ENCODE measurements around the gene SLC4A9. TPM values are rescaled to one million over a fixed set of nuclear protein-coding genes. Genes with fewer than 3 reads are reported as not detected.

Gene SLC4A9
- total RNA-seq, 1 donor from 2014 or later: not detected

GRCh38 chr5:140356853-140357725 lies 2.9 kb upstream of the SLC4A9 start:
- TF ChIP-seq CTCF (IDR thresholded peaks at IDR 0.05): no peak
- ChIA-PET CTCF (interaction anchor here (1.5 kb wide), 1 partner anchor 11 kb away, joined by 3 read pairs; no protein-coding TSS in a partner anchor), POLR2A (no interaction called here)
- Mint-ChIP-seq H3K4me1 (peaks cover 9% of the 10 kb centered on the region), H3K36me3 (ENCODE audit: low read depth) (no peaks in the 10 kb centered on the region), H3K4me3 (peak overlapping the region; percentile 44), H3K27ac (no peak overlapping the region), H3K27me3 (peaks cover 3% of the 10 kb centered on the region), H3K9me3 (no peaks in the 10 kb centered on the region)
- DNase-seq: no peak
- intact Hi-C loops (cut with micrococcal nuclease): loop anchor here (2.0 kb wide), 1 partner anchor 112 kb away; no protein-coding TSS in a partner anchor
- ATAC-seq (ENCODE audit: low read depth): peak; percentile 18

- CTCF ChIA-PET: interaction anchor here (2.4 kb wide), 1 partner anchor 113 kb away, joined by 17 read pairs; no protein-coding TSS in a partner anchor
- TF ChIP-seq CTCF (IDR thresholded peaks at IDR 0.05): no peak
- Mint-ChIP-seq H3K27ac (no peak overlapping the region), H3K4me1 (peaks cover 9% of the 10 kb centered on the region), H3K4me3 (peak overlapping the region; percentile 44), H3K27me3 (peaks cover 3% of the 10 kb centered on the region), H3K36me3 (ENCODE audit: low read depth) (no peaks in the 10 kb centered on the region), H3K9me3 (no peaks in the 10 kb centered on the region)
- intact Hi-C loops (cut with micrococcal nuclease): loop anchor here (2.0 kb wide), 1 partner anchor 113 kb away; no protein-coding TSS in a partner anchor
- ATAC-seq (ENCODE audit: low read depth) (peak; percentile 99), DNase-seq (peak; percentile 60)
- POLR2A ChIA-PET: no interaction called here
Observed at GRCh38 chr5:140357726-140358093, 2.3 kb upstream of the SLC4A9 start.

GRCh38 chr5:140358738-140359310 lies 1.2 kb upstream of the SLC4A9 start:
- intact Hi-C loops (cut with micrococcal nuclease): no loop called here
- ChIA-PET CTCF (interaction anchor here (0.6 to 2.4 kb wide), 9 partner anchors 8 to 361 kb away, joined by 3 to 17 read pairs (median 4); partner anchors contain the start of gene HBEGF), POLR2A (no interaction called here)
- Mint-ChIP-seq H3K9me3 (no peaks in the 10 kb centered on the region), H3K4me1 (peaks cover 15% of the 10 kb centered on the region), H3K4me3 (no peak overlapping the region), H3K27me3 (peaks cover 3% of the 10 kb centered on the region), H3K27ac (no peak overlapping the region), H3K36me3 (ENCODE audit: low read depth) (no peaks in the 10 kb centered on the region)
- DNase-seq (no peak), ATAC-seq (ENCODE audit: low read depth) (no peak)
- no peak for TF ChIP-seq CTCF (IDR thresholded peaks at IDR 0.05)

- no peak overlapping the region for H3K27ac Mint-ChIP-seq
- no peak overlapping the region for H3K4me3 Mint-ChIP-seq
- no peaks in the 10 kb centered on the region for H3K9me3 Mint-ChIP-seq
- peaks cover 3% of the 10 kb centered on the region for H3K27me3 Mint-ChIP-seq
- no peak for TF ChIP-seq CTCF (IDR thresholded peaks at IDR 0.05)
- no peak for DNase-seq
- CTCF ChIA-PET: interaction anchor here (1.0 to 1.3 kb wide), 3 partner anchors 9 to 121 kb away, joined by 3 to 5 read pairs (median 4); no protein-coding TSS in a partner anchor
- ATAC-seq (ENCODE audit: low read depth): no peak
- peaks cover 15% of the 10 kb centered on the region for H3K4me1 Mint-ChIP-seq
- intact Hi-C loops (cut with micrococcal nuclease): loop anchor here (5.0 kb wide), 1 partner anchor 681 kb away; no protein-coding TSS in a partner anchor
- POLR2A ChIA-PET: no interaction called here
- H3K36me3 Mint-ChIP-seq (ENCODE audit: low read depth): no peaks in the 10 kb centered on the region
Observed at GRCh38 chr5:140360681-140361479, 886 bp downstream of the SLC4A9 start.

All from activated B cell treated with CpG ODN at 0.5 μM for 24 hours (primary cell).